Body of pancreas (tissue), 4 donors: ENCODE measurements around the gene TMEM135. TPM values are rescaled to one million over a fixed set of nuclear protein-coding genes. Genes with fewer than 3 reads are reported as not detected.

Experiments used
- ATAC-seq: fragments of 150-250 bp; one replicate; pipeline ENCODE4 v1.9.1; 2016
- DNase-seq, 4 donors: peaks; one replicate each; pipeline ENCODE4 v3.0.0-alpha.2; 2019
- H3K27ac ChIP-seq, 4 donors: fragments of 200-600 bp; sonication (generic); 1 replicate in 3 of 4; 2 replicates in 1 of 4; pipeline versions ENCODE4 v1.5.1 to v1.6.1; 2016 to 2019; ENCODE audit warnings: mild to moderate bottlenecking in 1 of 4, mixed read lengths in 1 of 4, moderate library complexity in 1 of 4
- H3K27me3 ChIP-seq, 2 donors: fragments of 200-600 bp; sonication (generic); one replicate each; pipeline ENCODE4 v1.6.0; 2016; ENCODE audit warnings: mild to moderate bottlenecking in 1 of 2
- H3K36me3 ChIP-seq, 2 donors: fragments of 200-600 bp; sonication (generic); replicated peaks in 1 of 2; 2 replicates each; pipeline ENCODE4 v1.5.1; 2016; ENCODE audit warnings: low read depth in 2 of 2; ENCODE audit not compliant: insufficient read depth in 1 of 2
- H3K4me1 ChIP-seq: fragments of 200-600 bp; sonication (generic); one replicate; pipeline ENCODE4 v1.6.0; 2016
- H3K4me3 ChIP-seq, 2 donors: fragments of 200-600 bp; sonication (generic); 1 replicate in 1 of 2; 2 replicates in 1 of 2; pipeline ENCODE4 v1.5.1; 2016 to 2019
- H3K9me3 ChIP-seq, 3 donors: fragments of 200-600 bp; sonication (generic); 1 replicate in 2 of 3; 2 replicates in 1 of 3; pipeline ENCODE4 v1.5.1; 2016
- CTCF ChIP-seq, 7 experiments: fragments of 450-650 bp in 4 of 7; fragments of 200-600 bp in 3 of 7; sonication (generic) in 3 of 7; IDR thresholded peaks; one replicate each; pipeline ENCODE4 v1.5.1; 2016 to 2019; ENCODE audit warnings: antibody characterized with exemption in 7 of 7
- POLR2A ChIP-seq, 3 donors: fragments of 450-650 bp; IDR thresholded peaks; one replicate each; pipeline ENCODE4 v1.6.1; 2016; ENCODE audit warnings: antibody characterized with exemption in 3 of 3, mild to moderate bottlenecking in 2 of 3
- WGBS, 2 donors: methylation state at CpG; one replicate each; pipeline ENCODE4 v1.1.5; 2017; 5-methylcytosine and 5-hydroxymethylcytosine counted together
- intact Hi-C: fragments of 100-400 bp; cut with DNase I; formaldehyde crosslinking; loops from one replicate; pipeline ENCODE4 v1.15.1; 2023
- total RNA-seq, 2 donors: library from RNA; depleted of rRNA; stranded (reverse); fragments of >200 nt; gene quantifications; one replicate each; pipeline ENCODE4 v1.1.0, GENCODE V29; 2016

Gene TMEM135
- total RNA-seq, 2 donors from 2014 or later, result 11.2 to 20.1 TPM

DNA sequence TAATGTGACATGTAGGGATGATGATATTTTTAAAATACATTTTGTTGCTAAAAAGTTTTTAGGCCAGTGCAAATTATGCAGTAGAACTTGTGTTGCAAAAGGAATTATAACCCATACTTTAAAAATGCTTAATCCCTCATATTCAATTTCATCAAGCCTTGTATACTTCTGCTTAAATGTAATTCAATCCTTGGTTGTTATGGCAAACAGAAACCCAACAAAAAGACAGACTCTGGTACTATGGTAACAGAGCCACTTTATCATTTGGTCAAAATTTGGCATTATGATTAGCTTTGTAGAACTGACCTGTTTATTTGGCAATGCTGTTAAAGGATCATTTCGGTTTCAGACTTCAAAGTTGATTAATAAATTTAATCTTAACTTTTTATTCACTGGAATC, 284.8 kb downstream of the TMEM135 start:
- no peak for ATAC-seq
- Histone ChIP-seq H3K4me3 (no peak overlapping the region), H3K27ac (no peak overlapping the region), H3K36me3 (no peaks in the 10 kb centered on the region), H3K27me3 (no peaks in the 10 kb centered on the region), H3K9me3 (no peaks in the 10 kb centered on the region), H3K4me1 (no peaks in the 10 kb centered on the region)
- 20 to 62% methylated on average over 1 of the region's 1 CpG for WGBS, 2 donors
- DNase-seq, result no peak
- intact Hi-C loops, result no loop called here
- no peak for TF ChIP-seq CTCF (IDR thresholded peaks at IDR 0.05)
- TF ChIP-seq POLR2A (IDR thresholded peaks at IDR 0.05), result no peak

DNA sequence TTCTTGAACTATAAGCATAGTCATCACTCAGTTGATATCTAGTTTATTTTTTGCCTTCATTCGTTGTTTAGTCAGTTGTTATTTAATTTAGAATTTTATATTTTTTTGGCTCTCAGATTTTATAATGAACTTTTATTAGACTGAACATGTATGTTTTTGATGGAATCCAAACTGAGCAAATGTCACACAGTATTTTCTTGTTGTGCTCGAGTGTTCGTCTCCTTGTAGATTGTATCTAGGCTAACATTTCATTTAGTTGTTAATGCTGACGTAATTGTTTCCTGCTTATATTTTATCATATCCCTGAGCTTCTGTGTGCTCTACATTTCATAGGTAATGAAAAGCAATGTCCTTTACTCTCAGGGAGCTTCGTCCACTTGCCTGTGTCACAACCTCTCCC, 286.2 kb downstream of the TMEM135 start:
- no peak for DNase-seq
- no peak overlapping the region for H3K4me3 ChIP-seq
- no peak for TF ChIP-seq CTCF (IDR thresholded peaks at IDR 0.05)
- TF ChIP-seq POLR2A (IDR thresholded peaks at IDR 0.05), result no peak
- WGBS, 2 donors, result 92 to 96% methylated on average over 5 of the region's 5 CpGs
- intact Hi-C loops, result no loop called here
- H3K4me1 ChIP-seq, result no peaks in the 10 kb centered on the region
- H3K27ac ChIP-seq, result no peak overlapping the region
- no peak for ATAC-seq
- H3K27me3 ChIP-seq, result no peaks in the 10 kb centered on the region
- H3K9me3 ChIP-seq, result no peaks in the 10 kb centered on the region
- no peaks in the 10 kb centered on the region for H3K36me3 ChIP-seq

- Histone ChIP-seq H3K27ac (no peak overlapping the region), H3K4me3 (no peak overlapping the region), H3K4me1 (no peaks in the 10 kb centered on the region), H3K27me3 (no peaks in the 10 kb centered on the region), H3K9me3 (no peaks in the 10 kb centered on the region), H3K36me3 (no peaks in the 10 kb centered on the region)
- ATAC-seq, result no peak
- no peak for DNase-seq
- no peak for TF ChIP-seq CTCF (IDR thresholded peaks at IDR 0.05)
- TF ChIP-seq POLR2A (IDR thresholded peaks at IDR 0.05), result no peak
- intact Hi-C loops, result no loop called here
Measured at GRCh38 chr11:87324817-87325489, 287.2 kb downstream of the TMEM135 start.

DNA sequence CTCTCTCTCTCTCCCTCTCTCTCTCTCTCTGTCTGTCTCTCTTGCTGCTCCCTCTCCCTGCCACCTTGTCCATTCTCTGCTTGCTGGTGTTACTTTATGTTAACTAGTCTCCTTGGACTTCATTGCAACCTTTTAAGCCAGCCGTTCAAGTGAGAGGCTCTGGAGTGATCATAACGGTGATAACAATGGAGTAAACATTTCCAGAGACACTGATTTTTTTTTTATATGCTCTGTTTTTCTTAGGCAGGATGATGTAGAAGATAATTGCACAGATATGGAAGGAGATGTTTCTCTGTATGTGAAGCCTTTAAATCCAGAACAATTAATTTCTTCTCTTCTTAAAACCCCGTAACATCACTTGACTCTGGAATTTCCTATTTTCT, 287.7 kb downstream of the TMEM135 start:
- ATAC-seq (no peak), DNase-seq (no peak)
- TF ChIP-seq CTCF (IDR thresholded peaks at IDR 0.05), result no peak
- TF ChIP-seq POLR2A (IDR thresholded peaks at IDR 0.05), result no peak
- Histone ChIP-seq H3K9me3 (no peaks in the 10 kb centered on the region), H3K27ac (no peak overlapping the region), H3K27me3 (no peaks in the 10 kb centered on the region), H3K4me3 (no peak overlapping the region), H3K4me1 (no peaks in the 10 kb centered on the region), H3K36me3 (no peaks in the 10 kb centered on the region)
- intact Hi-C loops, result no loop called here
- 80 to 81% methylated on average over 3 of the region's 3 CpGs for WGBS, 2 donors

DNA sequence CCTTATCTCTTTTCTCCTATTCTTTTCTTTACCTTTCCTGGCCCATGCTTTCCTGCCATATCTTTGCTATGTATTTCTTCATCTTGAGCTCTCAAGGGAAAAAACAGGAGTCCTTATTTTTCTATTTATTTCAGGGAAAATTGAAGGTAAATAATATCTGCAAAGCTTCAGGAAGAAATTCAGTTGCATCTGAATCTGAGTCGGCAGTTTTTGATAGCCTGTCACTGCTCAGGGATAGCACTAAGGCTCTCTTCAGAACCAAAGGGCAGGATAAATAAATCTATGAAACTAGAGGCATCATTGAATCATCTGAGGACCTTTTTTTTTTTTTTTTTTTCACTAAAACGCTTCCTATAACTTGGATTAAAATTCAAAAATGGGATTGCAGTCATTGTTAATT, 288.9 kb downstream of the TMEM135 start:
- intact Hi-C loops, result no loop called here
- 82 to 90% methylated on average over 2 of the region's 2 CpGs for WGBS, 2 donors
- TF ChIP-seq POLR2A (IDR thresholded peaks at IDR 0.05), result no peak
- TF ChIP-seq CTCF (IDR thresholded peaks at IDR 0.05), result no peak
- Histone ChIP-seq H3K4me1 (no peaks in the 10 kb centered on the region), H3K36me3 (no peaks in the 10 kb centered on the region), H3K27me3 (no peaks in the 10 kb centered on the region), H3K9me3 (no peaks in the 10 kb centered on the region), H3K27ac (no peak overlapping the region), H3K4me3 (no peak overlapping the region)
- ATAC-seq (no peak), DNase-seq (no peak)
